Stimulated activated CD8-positive, alpha-beta memory T cell treated with anti-CD3 and anti-CD28 coated beads, Interleukin-4, amount 100 ng/mL, for 4 hours (primary cell): ENCODE data around the gene NPTX1.

Source experiments
- DNase-seq, 2 donors: peaks; one replicate each; pipeline ENCODE4 v3.0.0-alpha.2; 2020; ENCODE audit warnings: low read depth in 2 of 2, low spot score in 1 of 2

The NPTX1 gene

DNA sequence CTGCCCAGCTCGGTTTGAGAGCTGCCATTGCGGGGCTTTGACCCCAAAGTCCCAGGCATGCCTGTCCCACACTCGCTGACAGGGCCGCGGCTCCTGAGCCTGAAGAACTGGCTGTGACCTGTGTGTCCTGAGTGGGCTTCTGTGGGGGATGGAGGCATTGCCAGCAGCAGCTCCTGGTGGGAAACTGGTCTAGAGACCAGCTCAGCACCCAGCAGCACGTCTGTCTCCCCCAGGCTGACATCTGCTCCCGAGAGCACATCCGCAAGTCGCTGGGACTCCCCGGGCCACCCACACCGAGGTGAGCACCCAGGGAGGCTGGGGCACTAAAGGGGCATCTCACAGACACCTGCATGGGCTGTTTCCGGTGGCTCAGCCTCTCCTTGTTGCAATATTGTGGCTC lies 48.0 kb downstream of the NPTX1 start:
- no peak for DNase-seq

GRCh38 chr17:80427366-80428282 lies 48.8 kb downstream of the NPTX1 start:
- DNase-seq = no peak

DNA sequence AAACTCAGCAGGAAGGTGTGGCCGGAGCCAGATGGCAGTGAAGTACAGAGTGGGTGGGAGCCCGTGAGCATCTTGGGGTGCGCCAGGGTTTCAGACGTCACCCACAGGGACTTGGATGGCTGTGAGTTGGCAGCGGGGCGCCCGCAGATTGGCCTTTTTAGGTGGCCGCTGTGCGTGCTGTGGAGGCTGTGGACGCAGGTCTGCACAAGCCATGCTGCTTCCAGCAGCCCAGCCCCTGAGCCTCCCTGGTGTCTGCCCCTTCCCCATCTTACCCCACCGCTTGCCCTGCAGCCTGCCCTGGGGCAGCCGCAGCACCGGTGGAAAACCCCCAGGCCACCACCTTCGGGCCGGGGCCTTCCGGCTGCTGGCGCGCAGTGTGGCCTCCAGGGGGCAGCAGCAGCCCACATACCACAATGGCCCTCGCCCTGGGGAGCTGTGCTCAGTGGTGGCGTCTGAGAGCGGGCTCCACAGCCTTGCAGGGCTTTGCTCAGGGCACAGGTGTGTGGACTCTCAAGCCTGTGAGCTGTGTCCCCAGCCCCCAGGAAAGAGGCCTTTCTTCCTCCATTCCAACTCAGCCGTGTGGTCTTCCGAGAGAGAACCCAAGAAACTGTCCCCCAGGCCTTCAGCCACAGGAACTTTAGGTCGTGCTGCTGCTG lies 49.6 kb downstream of the NPTX1 start:
- DNase-seq = peak; percentile 62 to 77

DNA sequence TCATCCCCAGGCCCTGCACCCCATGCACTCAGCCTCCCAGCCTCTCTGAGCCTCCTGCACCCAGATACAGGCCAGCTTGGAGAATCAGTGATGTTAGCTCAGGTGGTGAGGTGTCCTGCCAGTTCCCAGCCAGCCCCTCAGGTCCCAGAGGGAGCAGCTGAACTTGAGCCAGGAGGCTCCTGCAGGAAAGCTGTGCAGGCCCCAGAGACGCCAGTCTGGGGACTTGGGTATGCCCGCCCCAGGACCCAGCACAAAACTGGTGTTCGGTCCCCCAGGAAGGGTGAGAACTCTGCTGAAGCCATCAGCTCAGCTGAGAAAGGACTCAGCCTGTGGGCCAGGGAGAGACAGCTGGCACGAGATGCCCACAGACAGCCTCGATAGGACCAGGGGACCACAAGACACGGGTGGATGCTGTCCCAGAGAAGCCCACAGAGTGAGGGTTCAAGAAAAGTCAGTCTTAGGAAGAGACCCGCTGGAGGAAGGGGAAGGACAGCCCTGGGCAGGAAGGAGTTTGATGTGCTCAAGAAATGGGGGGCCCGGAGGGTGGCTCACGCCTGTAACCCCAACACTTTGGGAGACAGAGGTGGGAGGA lies 50.5 kb downstream of the NPTX1 start:
- DNase-seq = no peak

GRCh38 chr17:80424878-80425765 lies 51.3 kb downstream of the NPTX1 start:
- no peak for DNase-seq

GRCh38 chr17:80424261-80424660 lies 52.1 kb downstream of the NPTX1 start:
- DNase-seq = no peak

GRCh38 chr17:80423536-80424225 lies 52.7 kb downstream of the NPTX1 start:
- no peak for DNase-seq

- no peak for DNase-seq
Observed at GRCh38 chr17:80422981-80423380, 53.4 kb downstream of the NPTX1 start.

GRCh38 chr17:80422276-80422675 lies 54.1 kb downstream of the NPTX1 start:
- no peak for DNase-seq

DNA sequence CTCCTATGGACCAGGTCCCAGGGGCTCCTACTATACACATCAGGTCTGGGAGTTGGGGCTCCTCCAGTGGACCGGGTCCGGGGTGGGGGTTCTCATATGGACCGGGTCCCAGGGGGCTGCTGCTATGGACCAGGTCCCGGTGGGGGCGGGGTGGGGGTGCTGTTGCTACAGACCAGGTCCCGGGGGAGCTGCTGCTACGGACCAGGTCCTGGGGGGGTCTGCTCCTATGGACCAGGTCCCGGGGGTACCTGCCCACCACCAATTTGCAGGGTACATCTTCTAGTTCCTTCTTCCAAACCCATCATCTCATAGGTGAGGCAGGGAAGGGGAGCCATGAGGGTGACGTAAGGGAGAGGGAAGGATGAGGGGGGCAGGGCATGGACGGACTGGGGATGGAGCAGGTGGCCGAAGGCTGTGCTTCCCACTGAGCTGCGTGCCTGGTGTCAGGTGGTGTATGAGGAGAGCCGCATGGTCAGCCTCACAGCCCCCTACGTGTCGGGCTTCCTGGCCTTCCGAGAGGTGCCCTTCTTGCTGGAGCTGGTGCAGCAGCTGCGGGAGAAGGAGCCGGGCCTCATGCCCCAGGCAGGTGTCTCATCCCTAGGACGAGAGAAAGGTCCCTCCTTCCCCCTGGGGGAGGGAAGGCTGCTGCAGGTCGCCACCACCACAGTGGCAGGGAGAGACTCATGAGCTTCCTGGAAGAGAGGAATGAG lies 54.9 kb downstream of the NPTX1 start:
- no peak for DNase-seq

DNA sequence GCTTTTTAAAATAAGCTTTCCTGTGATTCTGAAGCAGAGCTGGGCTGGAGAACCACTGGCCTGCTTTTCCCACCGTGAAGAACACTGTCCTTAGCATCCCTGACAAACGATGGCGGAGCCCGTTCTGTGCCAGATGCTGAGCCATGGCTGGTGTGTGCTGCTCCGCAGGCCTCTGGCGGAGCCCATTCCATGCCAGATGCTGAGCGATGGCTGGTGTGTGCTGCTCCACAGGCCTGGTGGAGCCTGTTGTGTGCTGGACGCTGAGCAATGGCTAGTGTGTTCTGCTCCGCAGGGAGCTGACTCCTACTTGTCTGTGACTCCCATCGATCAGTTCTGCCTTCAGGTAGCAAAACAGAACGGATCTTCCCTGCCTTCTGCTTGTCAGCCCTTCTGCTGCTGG lies 57.2 kb downstream of the NPTX1 start:
- DNase-seq = no peak

- no peak for DNase-seq
Observed at GRCh38 chr17:80418589-80418988, 57.8 kb downstream of the NPTX1 start.
